WTC11 (cell line): ENCODE results near the gene U2AF1L4. TPM values are rescaled to one million over a fixed set of nuclear protein-coding genes. Genes with fewer than 3 reads are reported as not detected.
A peak's percentile ranks its signal among the peaks of the same experiment; 100 is the strongest.

Experiments
- FOXK1 ChIP-seq: sonication (generic); formaldehyde crosslinking; IDR thresholded peaks from 2 replicates; pipeline ENCODE4 v1.8.0; 2022; ENCODE audit warnings: mild to moderate bottlenecking, moderate library complexity, missing genetic modification reagents
- MYBL2 ChIP-seq: sonication (generic); formaldehyde crosslinking; IDR thresholded peaks from 2 replicates; pipeline ENCODE4 v1.8.1; 2023; ENCODE audit warnings: mild to moderate bottlenecking, moderate library complexity, missing genetic modification reagents
- NFYB ChIP-seq: sonication (generic); formaldehyde crosslinking; conservative IDR thresholded peaks from 2 replicates; pipeline ENCODE4 v1.8.0; 2022; ENCODE audit warnings: low read depth, missing genetic modification reagents
- RORB ChIP-seq: fragments of 250-450 bp; sonication (Bioruptor Pico); IDR thresholded peaks from 2 replicates; pipeline ENCODE4 v1.9.0; 2021; ENCODE audit warnings: mild to moderate bottlenecking
- SMAD3 ChIP-seq: sonication (generic); formaldehyde crosslinking; IDR thresholded peaks from 2 replicates; pipeline ENCODE4 v1.8.0; 2022; ENCODE audit warnings: missing genetic modification reagents, mild to moderate bottlenecking, borderline replicate concordance
- SP1 ChIP-seq: sonication (generic); formaldehyde crosslinking; conservative IDR thresholded peaks from 2 replicates; pipeline ENCODE4 v1.8.1; 2022; ENCODE audit warnings: missing genetic modification reagents
- TCF7 ChIP-seq: sonication (generic); formaldehyde crosslinking; IDR thresholded peaks from 2 replicates; pipeline ENCODE4 v1.8.0; 2022; ENCODE audit warnings: mild to moderate bottlenecking, low read depth, missing genetic modification reagents, moderate library complexity
- total RNA-seq: library from RNA; stranded (reverse); gene quantifications from 3 replicates; pipeline ENCODE4 v1.2.3, GENCODE V29; 2021
- TF ChIP-seq, protein P1 (sequence below): sonication (generic); formaldehyde crosslinking; IDR thresholded peaks from 2 replicates; pipeline ENCODE4 v1.8.0; 2022; ENCODE audit warnings: mild to moderate bottlenecking, missing genetic modification reagents
- TF ChIP-seq, protein P2 (sequence below): sonication (generic); formaldehyde crosslinking; IDR thresholded peaks from 2 replicates; pipeline ENCODE4 v1.8.1; 2023; ENCODE audit warnings: mild to moderate bottlenecking, moderate library complexity, missing genetic modification reagents
- TF ChIP-seq, protein P3 (sequence below): sonication (generic); formaldehyde crosslinking; IDR thresholded peaks from 2 replicates; pipeline ENCODE4 v1.8.1; 2023; ENCODE audit warnings: mild to moderate bottlenecking, missing genetic modification reagents, borderline replicate concordance
- TF ChIP-seq, protein P4 (sequence below): sonication (generic); formaldehyde crosslinking; IDR thresholded peaks from 2 replicates; pipeline ENCODE4 v1.8.0; 2022; ENCODE audit warnings: mild to moderate bottlenecking, missing genetic modification reagents
- TF ChIP-seq, protein P5 (sequence below): fragments of 250-450 bp; sonication (Bioruptor Pico); IDR thresholded peaks from 2 replicates; pipeline ENCODE4 v1.9.0; 2021; ENCODE audit warnings: moderate library complexity, mild to moderate bottlenecking, inconsistent platforms, borderline replicate concordance
- TF ChIP-seq, protein P6 (sequence below): sonication (generic); formaldehyde crosslinking; IDR thresholded peaks from 2 replicates; pipeline ENCODE4 v1.8.1; 2023; ENCODE audit warnings: mild to moderate bottlenecking, missing genetic modification reagents, moderate library complexity
- TF ChIP-seq, protein P7 (sequence below): fragments of 250-450 bp; sonication (Bioruptor Pico); conservative IDR thresholded peaks from 2 replicates; pipeline ENCODE4 v1.9.0; 2021; ENCODE audit warnings: mild to moderate bottlenecking
- TF ChIP-seq, protein P8 (sequence below): fragments of 250-450 bp; sonication (Bioruptor Pico); IDR thresholded peaks from 2 replicates; pipeline ENCODE4 v2.1.2; 2022; ENCODE audit warnings: mild to moderate bottlenecking, moderate library complexity

U2AF1L4 gene
- total RNA-seq, 1 experiment from 2014 or later: 20.9 TPM

DNA sequence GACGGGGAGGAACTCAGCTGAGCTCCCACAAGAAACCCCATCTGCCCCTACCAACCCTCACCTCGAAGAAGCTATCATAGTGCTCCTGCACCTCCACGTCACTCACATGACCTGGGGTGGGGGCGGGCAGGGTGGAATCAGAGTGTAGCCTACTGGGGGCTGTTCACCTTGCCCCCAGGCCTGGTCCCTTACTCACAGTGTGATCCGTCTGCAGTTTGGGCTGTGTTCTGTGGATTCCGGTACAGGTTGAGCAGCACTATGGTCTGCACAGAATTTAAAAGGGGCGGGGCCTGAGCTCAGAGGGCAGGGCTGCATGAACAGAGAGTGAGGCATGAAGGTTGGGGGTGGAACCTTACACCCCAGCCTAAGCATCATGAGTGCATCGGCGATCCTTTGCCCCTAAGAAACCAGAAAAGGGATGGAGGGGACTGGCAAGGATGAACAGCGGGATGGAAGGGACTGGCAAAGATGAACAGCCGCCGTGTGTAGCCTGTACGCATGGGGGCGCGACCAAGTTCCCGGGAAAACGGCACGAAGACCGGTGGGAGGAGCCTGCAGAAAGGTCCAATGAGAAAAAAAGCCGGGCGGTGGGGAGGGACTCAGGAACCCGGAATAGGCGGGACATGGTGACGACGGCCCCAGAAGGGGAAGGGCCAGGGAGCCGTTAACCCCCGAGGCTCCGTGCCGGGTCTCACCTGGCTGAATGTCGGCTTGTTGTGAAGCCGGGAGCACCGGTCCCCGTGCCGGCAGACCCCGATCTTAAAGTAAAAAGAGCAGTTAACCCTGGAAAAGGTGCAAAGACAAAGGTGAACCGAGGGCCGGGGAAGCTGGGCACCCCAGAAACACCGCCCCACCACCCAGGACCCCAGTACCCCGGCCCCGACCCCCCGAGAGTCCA is 539 bp downstream of the U2AF1L4 start (continued):
- TF ChIP-seq, protein P1, sequence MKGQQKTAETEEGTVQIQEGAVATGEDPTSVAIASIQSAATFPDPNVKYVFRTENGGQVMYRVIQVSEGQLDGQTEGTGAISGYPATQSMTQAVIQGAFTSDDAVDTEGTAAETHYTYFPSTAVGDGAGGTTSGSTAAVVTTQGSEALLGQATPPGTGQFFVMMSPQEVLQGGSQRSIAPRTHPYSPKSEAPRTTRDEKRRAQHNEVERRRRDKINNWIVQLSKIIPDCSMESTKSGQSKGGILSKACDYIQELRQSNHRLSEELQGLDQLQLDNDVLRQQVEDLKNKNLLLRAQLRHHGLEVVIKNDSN (CRISPR knock-in tag): no peak
- TF ChIP-seq, protein P2, sequence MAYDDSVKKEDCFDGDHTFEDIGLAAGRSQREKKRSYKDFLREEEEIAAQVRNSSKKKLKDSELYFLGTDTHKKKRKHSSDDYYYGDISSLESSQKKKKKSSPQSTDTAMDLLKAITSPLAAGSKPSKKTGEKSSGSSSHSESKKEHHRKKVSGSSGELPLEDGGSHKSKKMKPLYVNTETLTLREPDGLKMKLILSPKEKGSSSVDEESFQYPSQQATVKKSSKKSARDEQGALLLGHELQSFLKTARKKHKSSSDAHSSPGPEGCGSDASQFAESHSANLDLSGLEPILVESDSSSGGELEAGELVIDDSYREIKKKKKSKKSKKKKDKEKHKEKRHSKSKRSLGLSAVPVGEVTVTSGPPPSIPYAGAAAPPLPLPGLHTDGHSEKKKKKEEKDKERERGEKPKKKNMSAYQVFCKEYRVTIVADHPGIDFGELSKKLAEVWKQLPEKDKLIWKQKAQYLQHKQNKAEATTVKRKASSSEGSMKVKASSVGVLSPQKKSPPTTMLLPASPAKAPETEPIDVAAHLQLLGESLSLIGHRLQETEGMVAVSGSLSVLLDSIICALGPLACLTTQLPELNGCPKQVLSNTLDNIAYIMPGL (CRISPR knock-in tag): no peak
- TF ChIP-seq SP1 (CRISPR knock-in tag): peak; percentile 43
- TF ChIP-seq, protein P3, sequence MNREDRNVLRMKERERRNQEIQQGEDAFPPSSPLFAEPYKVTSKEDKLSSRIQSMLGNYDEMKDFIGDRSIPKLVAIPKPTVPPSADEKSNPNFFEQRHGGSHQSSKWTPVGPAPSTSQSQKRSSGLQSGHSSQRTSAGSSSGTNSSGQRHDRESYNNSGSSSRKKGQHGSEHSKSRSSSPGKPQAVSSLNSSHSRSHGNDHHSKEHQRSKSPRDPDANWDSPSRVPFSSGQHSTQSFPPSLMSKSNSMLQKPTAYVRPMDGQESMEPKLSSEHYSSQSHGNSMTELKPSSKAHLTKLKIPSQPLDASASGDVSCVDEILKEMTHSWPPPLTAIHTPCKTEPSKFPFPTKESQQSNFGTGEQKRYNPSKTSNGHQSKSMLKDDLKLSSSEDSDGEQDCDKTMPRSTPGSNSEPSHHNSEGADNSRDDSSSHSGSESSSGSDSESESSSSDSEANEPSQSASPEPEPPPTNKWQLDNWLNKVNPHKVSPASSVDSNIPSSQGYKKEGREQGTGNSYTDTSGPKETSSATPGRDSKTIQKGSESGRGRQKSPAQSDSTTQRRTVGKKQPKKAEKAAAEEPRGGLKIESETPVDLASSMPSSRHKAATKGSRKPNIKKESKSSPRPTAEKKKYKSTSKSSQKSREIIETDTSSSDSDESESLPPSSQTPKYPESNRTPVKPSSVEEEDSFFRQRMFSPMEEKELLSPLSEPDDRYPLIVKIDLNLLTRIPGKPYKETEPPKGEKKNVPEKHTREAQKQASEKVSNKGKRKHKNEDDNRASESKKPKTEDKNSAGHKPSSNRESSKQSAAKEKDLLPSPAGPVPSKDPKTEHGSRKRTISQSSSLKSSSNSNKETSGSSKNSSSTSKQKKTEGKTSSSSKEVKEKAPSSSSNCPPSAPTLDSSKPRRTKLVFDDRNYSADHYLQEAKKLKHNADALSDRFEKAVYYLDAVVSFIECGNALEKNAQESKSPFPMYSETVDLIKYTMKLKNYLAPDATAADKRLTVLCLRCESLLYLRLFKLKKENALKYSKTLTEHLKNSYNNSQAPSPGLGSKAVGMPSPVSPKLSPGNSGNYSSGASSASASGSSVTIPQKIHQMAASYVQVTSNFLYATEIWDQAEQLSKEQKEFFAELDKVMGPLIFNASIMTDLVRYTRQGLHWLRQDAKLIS (CRISPR knock-in tag): no peak
- no peak for TF ChIP-seq SMAD3 (CRISPR knock-in tag)
- no peak for TF ChIP-seq TCF7 (CRISPR knock-in tag)
- TF ChIP-seq NFYB (CRISPR knock-in tag): no peak
- TF ChIP-seq, protein P4, sequence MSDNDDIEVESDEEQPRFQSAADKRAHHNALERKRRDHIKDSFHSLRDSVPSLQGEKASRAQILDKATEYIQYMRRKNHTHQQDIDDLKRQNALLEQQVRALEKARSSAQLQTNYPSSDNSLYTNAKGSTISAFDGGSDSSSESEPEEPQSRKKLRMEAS (CRISPR knock-in tag): peak; percentile 67; the same call in 1 of the 2 replicates
- TF ChIP-seq, protein P5, sequence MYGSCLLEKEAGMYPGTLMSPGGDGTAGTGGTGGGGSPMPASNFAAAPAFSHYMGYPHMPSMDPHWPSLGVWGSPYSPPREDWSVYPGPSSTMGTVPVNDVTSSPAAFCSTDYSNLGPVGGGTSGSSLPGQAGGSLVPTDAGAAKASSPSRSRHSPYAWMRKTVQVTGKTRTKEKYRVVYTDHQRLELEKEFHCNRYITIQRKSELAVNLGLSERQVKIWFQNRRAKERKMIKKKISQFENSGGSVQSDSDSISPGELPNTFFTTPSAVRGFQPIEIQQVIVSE (CRISPR knock-in tag): no peak
- TF ChIP-seq, protein P6, sequence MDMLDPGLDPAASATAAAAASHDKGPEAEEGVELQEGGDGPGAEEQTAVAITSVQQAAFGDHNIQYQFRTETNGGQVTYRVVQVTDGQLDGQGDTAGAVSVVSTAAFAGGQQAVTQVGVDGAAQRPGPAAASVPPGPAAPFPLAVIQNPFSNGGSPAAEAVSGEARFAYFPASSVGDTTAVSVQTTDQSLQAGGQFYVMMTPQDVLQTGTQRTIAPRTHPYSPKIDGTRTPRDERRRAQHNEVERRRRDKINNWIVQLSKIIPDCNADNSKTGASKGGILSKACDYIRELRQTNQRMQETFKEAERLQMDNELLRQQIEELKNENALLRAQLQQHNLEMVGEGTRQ (CRISPR knock-in tag): no peak
- TF ChIP-seq MYBL2 (CRISPR knock-in tag): no peak
- TF ChIP-seq, protein P7, sequence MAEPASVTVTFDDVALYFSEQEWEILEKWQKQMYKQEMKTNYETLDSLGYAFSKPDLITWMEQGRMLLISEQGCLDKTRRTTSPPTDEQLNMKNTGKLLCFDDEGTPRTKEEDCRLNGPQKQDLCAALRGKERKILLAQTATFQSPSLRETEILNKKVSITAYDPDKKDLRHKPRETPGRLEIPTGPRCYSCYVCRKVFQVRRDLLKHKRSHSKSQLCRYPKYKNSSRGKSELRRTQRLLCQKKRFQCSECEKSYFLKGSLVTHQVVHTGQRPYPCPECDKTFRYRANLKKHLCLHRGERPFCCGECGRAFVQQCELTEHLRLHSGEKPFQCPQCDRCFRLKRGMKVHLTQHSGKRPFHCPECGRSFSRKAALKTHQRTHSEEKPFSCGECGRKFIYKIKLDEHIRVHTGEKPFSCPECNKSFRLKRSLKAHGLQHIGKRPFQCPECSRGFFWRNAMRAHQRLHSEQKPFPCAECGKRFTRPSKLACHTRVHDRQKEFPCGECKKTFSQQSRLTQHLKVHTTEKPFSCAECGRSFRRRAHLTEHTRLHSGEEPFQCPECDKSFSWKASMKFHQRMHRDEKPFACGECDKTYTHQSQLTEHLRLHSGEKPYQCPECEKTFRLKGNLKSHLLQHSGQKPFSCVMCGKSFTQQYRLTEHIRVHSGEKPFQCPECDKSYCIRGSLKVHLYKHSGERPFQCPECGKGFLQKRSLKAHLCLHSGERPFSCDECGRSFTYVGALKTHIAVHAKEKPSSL (CRISPR knock-in tag): no peak
- no peak for TF ChIP-seq FOXK1
- no peak for TF ChIP-seq RORB (CRISPR knock-in tag)
- TF ChIP-seq, protein P8, sequence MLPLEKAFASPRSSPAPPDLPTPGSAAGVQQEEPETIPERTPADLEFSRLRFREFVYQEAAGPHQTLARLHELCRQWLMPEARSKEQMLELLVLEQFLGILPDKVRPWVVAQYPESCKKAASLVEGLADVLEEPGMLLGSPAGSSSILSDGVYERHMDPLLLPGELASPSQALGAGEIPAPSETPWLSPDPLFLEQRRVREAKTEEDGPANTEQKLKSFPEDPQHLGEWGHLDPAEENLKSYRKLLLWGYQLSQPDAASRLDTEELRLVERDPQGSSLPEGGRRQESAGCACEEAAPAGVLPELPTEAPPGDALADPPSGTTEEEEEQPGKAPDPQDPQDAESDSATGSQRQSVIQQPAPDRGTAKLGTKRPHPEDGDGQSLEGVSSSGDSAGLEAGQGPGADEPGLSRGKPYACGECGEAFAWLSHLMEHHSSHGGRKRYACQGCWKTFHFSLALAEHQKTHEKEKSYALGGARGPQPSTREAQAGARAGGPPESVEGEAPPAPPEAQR (CRISPR knock-in tag): no peak
